ENCODE results near the gene SLC24A3. TPM values are rescaled to one million over a fixed set of nuclear protein-coding genes. Genes with fewer than 3 reads are reported as not detected.

SLC24A3 gene
- total RNA-seq, 1 donor from 2014 or later, result 1.4 TPM

- intact Hi-C loops (cut with DNase I), result no loop called here
- ATAC-seq (no peak), DNase-seq (ENCODE audit: missing footprints) (no peak)
Observed at GRCh38 chr20:19430641-19431315, 218.3 kb downstream of the SLC24A3 start.

GRCh38 chr20:19431316-19431700, 218.9 kb downstream of the SLC24A3 start:
- DNase-seq (ENCODE audit: missing footprints) (no peak), ATAC-seq (no peak)
- intact Hi-C loops (cut with DNase I), result no loop called here

- intact Hi-C loops (cut with DNase I), result no loop called here
- ATAC-seq, result no peak
- DNase-seq (ENCODE audit: missing footprints), result no peak
Observed at GRCh38 chr20:19431906-19432305, 219.5 kb downstream of the SLC24A3 start.

GRCh38 chr20:19433371-19434350, 221.2 kb downstream of the SLC24A3 start:
- intact Hi-C loops (cut with DNase I), result no loop called here
- no peak for DNase-seq (ENCODE audit: missing footprints)

GRCh38 chr20:19435316-19435715, 222.9 kb downstream of the SLC24A3 start:
- no peak for ATAC-seq
- DNase-seq (ENCODE audit: missing footprints), result no peak
- intact Hi-C loops (cut with DNase I), result no loop called here

More at GRCh38 chr20:19433371-19434350, 221.2 kb downstream of the SLC24A3 start:
- ATAC-seq, result no peak

GRCh38 chr20:19435821-19436220, 223.4 kb downstream of the SLC24A3 start:
- ATAC-seq (no peak), DNase-seq (ENCODE audit: missing footprints) (no peak)
- intact Hi-C loops (cut with DNase I), result no loop called here

GRCh38 chr20:19438488-19438887, 226.0 kb downstream of the SLC24A3 start:
- intact Hi-C loops (cut with DNase I), result no loop called here
- DNase-seq (ENCODE audit: missing footprints) (no peak), ATAC-seq (no peak)

GRCh38 chr20:19440660-19441527, 228.5 kb downstream of the SLC24A3 start:
- no peak for ATAC-seq
- DNase-seq (ENCODE audit: missing footprints), result no peak
- intact Hi-C loops (cut with DNase I), result no loop called here

GRCh38 chr20:19446246-19446645, 233.8 kb downstream of the SLC24A3 start:
- intact Hi-C loops (cut with DNase I), result no loop called here
- DNase-seq (ENCODE audit: missing footprints), result no peak

GRCh38 chr20:19448632-19449031, 236.2 kb downstream of the SLC24A3 start:
- ATAC-seq (no peak), DNase-seq (ENCODE audit: missing footprints) (no peak)
- intact Hi-C loops (cut with DNase I), result no loop called here

More at GRCh38 chr20:19446246-19446645, 233.8 kb downstream of the SLC24A3 start:
- no peak for ATAC-seq

- intact Hi-C loops (cut with DNase I), result no loop called here
- ATAC-seq (no peak), DNase-seq (ENCODE audit: missing footprints) (no peak)
Observed at GRCh38 chr20:19449051-19449450, 236.6 kb downstream of the SLC24A3 start.

- no peak for ATAC-seq
Observed at GRCh38 chr20:19451231-19451922, 238.9 kb downstream of the SLC24A3 start.

GRCh38 chr20:19451923-19452295, 239.5 kb downstream of the SLC24A3 start:
- intact Hi-C loops (cut with DNase I), result no loop called here
- no peak for DNase-seq (ENCODE audit: missing footprints)
- no peak for ATAC-seq

More at GRCh38 chr20:19451231-19451922, 238.9 kb downstream of the SLC24A3 start:
- intact Hi-C loops (cut with DNase I), result no loop called here
- no peak for DNase-seq (ENCODE audit: missing footprints)

- intact Hi-C loops (cut with DNase I), result no loop called here
- no peak for ATAC-seq
- no peak for DNase-seq (ENCODE audit: missing footprints)
Observed at GRCh38 chr20:19453410-19453809, 241.0 kb downstream of the SLC24A3 start.

- intact Hi-C loops (cut with DNase I), result no loop called here
- DNase-seq (ENCODE audit: missing footprints) (no peak), ATAC-seq (no peak)
Observed at GRCh38 chr20:19453862-19454261, 241.4 kb downstream of the SLC24A3 start.

GRCh38 chr20:19456595-19457395, 244.4 kb downstream of the SLC24A3 start:
- intact Hi-C loops (cut with DNase I), result no loop called here
- DNase-seq (ENCODE audit: missing footprints) (no peak), ATAC-seq (no peak)

- DNase-seq (ENCODE audit: missing footprints) (no peak), ATAC-seq (no peak)
- intact Hi-C loops (cut with DNase I), result no loop called here
Observed at GRCh38 chr20:19457611-19458010, 245.2 kb downstream of the SLC24A3 start.

GRCh38 chr20:19460386-19460785, 247.9 kb downstream of the SLC24A3 start:
- intact Hi-C loops (cut with DNase I), result no loop called here
- DNase-seq (ENCODE audit: missing footprints) (no peak), ATAC-seq (no peak)
